ENCODE measurements around the gene SLC5A11. TPM values are rescaled to one million over a fixed set of nuclear protein-coding genes. Genes with fewer than 3 reads are reported as not detected.
"Not testable (repeated sequence)": the region's sequence is repeated elsewhere in the genome, so short reads cannot be mapped to it uniquely, and the experiment has no call there.

The SLC5A11 gene
- total RNA-seq, 1 experiment from 2014 or later: not detected

GRCh38 chr16:24853830-24854229 lies 8.1 kb downstream of the SLC5A11 start:
- DNase-seq (ENCODE audit: low spot score): peak; percentile 32
- in situ Hi-C loops (cut with HindIII; ENCODE audit: low sequenced_read_pairs): no loop called here

GRCh38 chr16:24854607-24855171 lies 8.9 kb downstream of the SLC5A11 start:
- in situ Hi-C loops (cut with HindIII; ENCODE audit: low sequenced_read_pairs): no loop called here
- DNase-seq (ENCODE audit: low spot score): no peak

GRCh38 chr16:24855678-24856077 lies 9.9 kb downstream of the SLC5A11 start:
- in situ Hi-C loops (cut with HindIII; ENCODE audit: low sequenced_read_pairs): no loop called here
- no peak for DNase-seq (ENCODE audit: low spot score)

GRCh38 chr16:24856871-24857270 lies 11.1 kb downstream of the SLC5A11 start:
- DNase-seq (ENCODE audit: low spot score); in situ Hi-C loops (cut with HindIII; ENCODE audit: low sequenced_read_pairs): not testable (repeated sequence)

- in situ Hi-C loops (cut with HindIII; ENCODE audit: low sequenced_read_pairs): no loop called here
- DNase-seq (ENCODE audit: low spot score): no peak
Measured at GRCh38 chr16:24858219-24859041, 12.7 kb downstream of the SLC5A11 start.

GRCh38 chr16:24861461-24861860 lies 15.7 kb downstream of the SLC5A11 start:
- DNase-seq (ENCODE audit: low spot score): no peak

GRCh38 chr16:24863582-24864437 lies 18.0 kb downstream of the SLC5A11 start:
- in situ Hi-C loops (cut with HindIII; ENCODE audit: low sequenced_read_pairs): no loop called here
- no peak for DNase-seq (ENCODE audit: low spot score)

More at GRCh38 chr16:24861461-24861860, 15.7 kb downstream of the SLC5A11 start:
- in situ Hi-C loops (cut with HindIII; ENCODE audit: low sequenced_read_pairs): no loop called here

- no peak for DNase-seq (ENCODE audit: low spot score)
- in situ Hi-C loops (cut with HindIII; ENCODE audit: low sequenced_read_pairs): no loop called here
Measured at GRCh38 chr16:24869033-24869432, 23.3 kb downstream of the SLC5A11 start.

GRCh38 chr16:24871891-24872290 lies 26.1 kb downstream of the SLC5A11 start:
- no peak for DNase-seq (ENCODE audit: low spot score)
- in situ Hi-C loops (cut with HindIII; ENCODE audit: low sequenced_read_pairs): no loop called here

- in situ Hi-C loops (cut with HindIII; ENCODE audit: low sequenced_read_pairs): no loop called here
- no peak for DNase-seq (ENCODE audit: low spot score)
Measured at GRCh38 chr16:24873028-24873427, 27.3 kb downstream of the SLC5A11 start.

GRCh38 chr16:24875466-24875865 lies 29.7 kb downstream of the SLC5A11 start:
- no peak for DNase-seq (ENCODE audit: low spot score)
- in situ Hi-C loops (cut with HindIII; ENCODE audit: low sequenced_read_pairs): no loop called here

- DNase-seq (ENCODE audit: low spot score): no peak
- in situ Hi-C loops (cut with HindIII; ENCODE audit: low sequenced_read_pairs): no loop called here
Measured at GRCh38 chr16:24876231-24876630, 30.5 kb downstream of the SLC5A11 start.

GRCh38 chr16:24879684-24880083 lies 33.9 kb downstream of the SLC5A11 start:
- DNase-seq (ENCODE audit: low spot score): no peak
- in situ Hi-C loops (cut with HindIII; ENCODE audit: low sequenced_read_pairs): no loop called here

- in situ Hi-C loops (cut with HindIII; ENCODE audit: low sequenced_read_pairs): no loop called here
- no peak for DNase-seq (ENCODE audit: low spot score)
Measured at GRCh38 chr16:24883714-24884151, 38.0 kb downstream of the SLC5A11 start.

GRCh38 chr16:24887472-24887871 lies 41.7 kb downstream of the SLC5A11 start:
- in situ Hi-C loops (cut with HindIII; ENCODE audit: low sequenced_read_pairs): no loop called here
- DNase-seq (ENCODE audit: low spot score): no peak

GRCh38 chr16:24890746-24891145 lies 45.0 kb downstream of the SLC5A11 start:
- DNase-seq (ENCODE audit: low spot score): no peak

GRCh38 chr16:24896439-24896838 lies 50.7 kb downstream of the SLC5A11 start:
- no peak for DNase-seq (ENCODE audit: low spot score)
- in situ Hi-C loops (cut with HindIII; ENCODE audit: low sequenced_read_pairs): no loop called here

More at GRCh38 chr16:24890746-24891145, 45.0 kb downstream of the SLC5A11 start:
- in situ Hi-C loops (cut with HindIII; ENCODE audit: low sequenced_read_pairs): no loop called here

- in situ Hi-C loops (cut with HindIII; ENCODE audit: low sequenced_read_pairs); DNase-seq (ENCODE audit: low spot score): not testable (repeated sequence)
Measured at GRCh38 chr16:24897522-24897921, 51.8 kb downstream of the SLC5A11 start.

- in situ Hi-C loops (cut with HindIII; ENCODE audit: low sequenced_read_pairs): no loop called here
Measured at GRCh38 chr16:24900230-24900629, 54.5 kb downstream of the SLC5A11 start.

More at GRCh38 chr16:24900230-24900629, 54.5 kb downstream of the SLC5A11 start:
- no peak for DNase-seq (ENCODE audit: low spot score)
